Uterus (tissue), 4 donors: Measurements from ENCODE around the gene DUOX1. TPM values are rescaled to one million over a fixed set of nuclear protein-coding genes. Genes with fewer than 3 reads are reported as not detected.

ENCODE experiments used
- DNase-seq, 2 donors: peaks; one replicate each; pipeline ENCODE4 v3.0.0-alpha.2; 2019 to 2020
- H3K27ac ChIP-seq, 2 donors: fragments of 200-600 bp; sonication (generic); 1 replicate in 1 of 2; 2 replicates in 1 of 2; pipeline ENCODE4 v1.5.1; 2016 to 2018
- H3K27me3 ChIP-seq, 2 donors: fragments of 200-600 bp; sonication (generic); one replicate each; pipeline ENCODE4 v1.5.1; 2018 to 2019; ENCODE audit warnings: control low read depth in 1 of 2
- H3K36me3 ChIP-seq, 2 donors: fragments of 200-600 bp; sonication (generic); one replicate each; pipeline ENCODE4 v1.5.1; 2019; ENCODE audit warnings: control low read depth in 1 of 2
- H3K4me1 ChIP-seq, 2 donors: fragments of 200-600 bp; sonication (generic); one replicate each; pipeline ENCODE4 v1.5.1; 2018 to 2019; ENCODE audit warnings: control low read depth in 1 of 2
- H3K4me3 ChIP-seq, 2 donors: fragments of 200-600 bp; sonication (generic); 1 replicate in 1 of 2; 2 replicates in 1 of 2; pipeline ENCODE4 v1.5.1; 2018 to 2019; ENCODE audit warnings: mild to moderate bottlenecking in 1 of 2
- H3K9me3 ChIP-seq, 2 donors: fragments of 200-600 bp; sonication (generic); one replicate each; pipeline ENCODE4 v1.5.1; 2019; ENCODE audit warnings: control low read depth in 1 of 2
- CTCF ChIP-seq, 4 experiments: fragments of 200-600 bp in 2 of 4; fragments of 450-650 bp in 2 of 4; sonication (generic) in 2 of 4; IDR thresholded peaks; one replicate each; pipeline ENCODE4 v1.5.1; 2016 to 2019; ENCODE audit warnings: antibody characterized with exemption in 4 of 4, mild to moderate bottlenecking in 2 of 4, moderate library complexity in 1 of 4
- POLR2A ChIP-seq, 2 donors: fragments of 450-650 bp; IDR thresholded peaks; one replicate each; pipeline ENCODE4 v1.6.1; 2016; ENCODE audit warnings: antibody characterized with exemption in 2 of 2, mild to moderate bottlenecking in 1 of 2, moderate library complexity in 1 of 2
- intact Hi-C: fragments of 100-400 bp; cut with DNase I; formaldehyde crosslinking; loops from one replicate; pipeline ENCODE4 v1.15.1; 2023; ENCODE audit warnings: low total_unique reads
- total RNA-seq, 4 donors: library from RNA; depleted of rRNA in 3 of 4; stranded (reverse); fragments of >200 nt in 3 of 4; gene quantifications; one replicate each; pipeline versions ENCODE4 v1.1.0 to v1.2.4, GENCODE V29; 2014 to 2023
- donor health status: DM: yes; HTN: yes; CAD: no.

The DUOX1 gene
- total RNA-seq, 4 donors from 2014 or later: 0.24 to 1.3 (median 0.26) TPM; not detected in 1

DNA sequence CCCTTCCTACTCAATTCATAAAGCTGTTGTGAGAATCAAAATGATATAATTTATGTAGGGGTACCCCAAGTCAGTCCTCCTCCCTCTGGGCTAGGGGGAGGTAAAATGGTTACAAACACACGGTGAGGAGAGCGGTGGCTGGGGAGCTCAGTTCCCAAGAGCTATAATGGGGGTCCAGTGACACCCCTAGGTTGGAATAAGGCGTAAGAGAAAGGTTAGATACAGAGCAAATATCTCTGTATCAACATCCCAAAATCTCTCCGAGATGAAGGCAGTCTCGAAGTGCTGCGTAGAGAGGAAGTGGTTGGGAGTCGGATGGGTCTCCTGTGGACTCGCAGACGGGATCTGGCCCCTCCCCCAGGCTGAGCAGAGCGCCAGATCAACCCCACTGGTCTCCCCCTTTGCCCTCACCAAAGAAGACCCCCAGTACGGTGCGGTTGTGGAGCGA lies 17.6 kb upstream of the DUOX1 start:
- Histone ChIP-seq H3K4me3 (no peak overlapping the region), H3K27me3 (peaks cover 5 to 37% of the 10 kb centered on the region in 2 donors), H3K4me1 (peaks cover 0 to 11% of the 10 kb centered on the region in 2 donors), H3K9me3 (no peaks in the 10 kb centered on the region), H3K27ac (no peak overlapping the region), H3K36me3 (no peaks in the 10 kb centered on the region)
- no peak for TF ChIP-seq POLR2A (IDR thresholded peaks at IDR 0.05)
- no peak for TF ChIP-seq CTCF (IDR thresholded peaks at IDR 0.05)
- intact Hi-C loops: no loop called here
- no peak for DNase-seq

- no peak for TF ChIP-seq CTCF (IDR thresholded peaks at IDR 0.05)
- TF ChIP-seq POLR2A (IDR thresholded peaks at IDR 0.05): no peak
- Histone ChIP-seq H3K4me1 (peaks cover 0 to 12% of the 10 kb centered on the region in 2 donors), H3K9me3 (no peaks in the 10 kb centered on the region), H3K36me3 (no peaks in the 10 kb centered on the region), H3K27ac (no peak overlapping the region), H3K4me3 (no peak overlapping the region), H3K27me3 (peaks cover 9 to 40% of the 10 kb centered on the region in 2 donors)
- no peak for DNase-seq
- intact Hi-C loops: no loop called here
Observed at GRCh38 chr15:45112591-45113379, 17.0 kb upstream of the DUOX1 start.

- peaks cover 10 to 40% of the 10 kb centered on the region in 2 donors for H3K27me3 ChIP-seq
- TF ChIP-seq CTCF (IDR thresholded peaks at IDR 0.05) (no peak), POLR2A (IDR thresholded peaks at IDR 0.05) (no peak)
- peaks cover 0 to 12% of the 10 kb centered on the region in 2 donors for H3K4me1 ChIP-seq
- H3K4me3 ChIP-seq: no peak overlapping the region
- no peaks in the 10 kb centered on the region for H3K9me3 ChIP-seq
- no peak for DNase-seq
- H3K27ac ChIP-seq: no peak overlapping the region
- intact Hi-C loops: no loop called here
- no peaks in the 10 kb centered on the region for H3K36me3 ChIP-seq
Observed at GRCh38 chr15:45113380-45113990, 16.3 kb upstream of the DUOX1 start.

DNA sequence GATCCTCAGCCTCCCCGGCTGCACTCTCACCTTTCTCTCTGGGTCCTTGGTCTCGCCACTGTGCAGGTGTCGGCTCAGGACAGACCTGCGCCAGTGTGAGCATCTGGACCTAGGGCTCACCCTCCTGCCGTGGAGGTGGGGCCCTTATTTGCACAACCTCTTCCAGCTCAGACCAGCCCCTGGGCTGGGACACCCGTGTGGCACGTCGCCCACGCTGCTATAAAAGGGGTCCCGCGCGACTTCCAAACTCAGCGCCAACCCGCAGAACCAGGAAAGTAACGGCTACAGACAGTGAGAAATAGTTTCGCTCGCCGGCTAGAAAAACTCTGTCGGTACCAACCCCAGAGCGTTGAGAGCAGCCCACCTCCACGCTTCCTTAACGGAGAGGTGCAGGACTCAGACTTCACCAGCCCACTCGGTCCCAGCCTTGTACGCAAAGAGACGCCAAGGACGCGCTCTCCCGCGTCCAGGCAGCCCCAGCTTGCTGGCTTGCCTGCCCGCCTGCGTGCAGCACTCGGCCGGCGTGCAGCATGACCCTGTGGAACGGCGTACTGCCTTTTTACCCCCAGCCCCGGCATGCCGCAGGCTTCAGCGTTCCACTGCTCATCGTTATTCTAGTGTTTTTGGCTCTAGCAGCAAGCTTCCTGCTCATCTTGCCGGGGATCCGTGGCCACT lies 15.6 kb upstream of the DUOX1 start, which contains the start of the genes DUOX2 and DUOXA2:
Gene DUOX2, minus strand, starts transcription at position 97 of the 675 bp plus-strand sequence. CDS start 761 bp downstream, outside the sequence.
Gene DUOXA2, plus strand, starts transcription at position 251 of the 675 bp plus-strand sequence. Its CDS starts 280 bp downstream, at position 531.
- Histone ChIP-seq H3K4me3 (no peak within 1 kb of the TSS), H3K27me3 (peaks cover 10 to 40% of the 10 kb centered on the region in 2 donors)

More for the DNA sequence above, 15.6 kb upstream of the DUOX1 start, which contains the start of the genes DUOX2 and DUOXA2:
- Histone ChIP-seq H3K27ac (no peak within 1 kb of the TSS), H3K9me3 (no peaks in the 10 kb centered on the region), H3K36me3 (no peaks in the 10 kb centered on the region), H3K4me1 (peaks cover 0 to 12% of the 10 kb centered on the region in 2 donors)
- no peak for TF ChIP-seq POLR2A (IDR thresholded peaks at IDR 0.05)
- TF ChIP-seq CTCF (IDR thresholded peaks at IDR 0.05): no peak
- intact Hi-C loops: no loop called here
- DNase-seq: no peak
